HepG2 (cell line): ENCODE data around the gene NSF. TPM values are rescaled to one million over a fixed set of nuclear protein-coding genes. Genes with fewer than 3 reads are reported as not detected.

Experiments
- ARID5B ChIP-seq: IDR thresholded peaks from 2 replicates; pipeline ENCODE4 v1.4.0; 2020; ENCODE audit warnings: mild to moderate bottlenecking, missing genetic modification reagents
- BRD4 ChIP-seq: sonication (generic); formaldehyde crosslinking; IDR thresholded peaks from 2 replicates; pipeline ENCODE4 v1.4.0; 2020; ENCODE audit warnings: missing genetic modification reagents
- ELF4 ChIP-seq: sonication (generic); formaldehyde crosslinking; IDR thresholded peaks from 2 replicates; pipeline ENCODE4 v1.5.0; 2020; ENCODE audit warnings: missing genetic modification reagents, mild to moderate bottlenecking, moderate library complexity, borderline replicate concordance
- EZH2 ChIP-seq: conservative IDR thresholded peaks from 2 replicates; pipeline ENCODE4 v1.6.1; 2012; ENCODE audit warnings: mild to moderate bottlenecking, low read depth, low read length, moderate library complexity
- FOXK1 ChIP-seq: sonication (generic); formaldehyde crosslinking; IDR thresholded peaks from 2 replicates; pipeline ENCODE4 v1.4.0; 2020; ENCODE audit warnings: low read depth, missing genetic modification reagents, borderline replicate concordance
- GMEB2 ChIP-seq: IDR thresholded peaks from 2 replicates; pipeline ENCODE4 v1.6.1; 2016; ENCODE audit warnings: missing biosample characterization, missing genetic modification reagents, low read depth
- MAFG ChIP-seq: sonication (generic); formaldehyde crosslinking; IDR thresholded peaks from 2 replicates; pipeline ENCODE4 v1.5.1; 2020; ENCODE audit warnings: mild to moderate bottlenecking, missing genetic modification reagents
- NCOR1 ChIP-seq: fragments of 200-600 bp; sonication (generic); IDR thresholded peaks from 2 replicates; pipeline ENCODE4 v1.7.0; 2017; ENCODE audit warnings: antibody characterized with exemption, low read length, borderline replicate concordance
- NONO ChIP-seq, 2 experiments: fragments of 450-650 bp in 1 of 2; sonication (generic) in 1 of 2; formaldehyde crosslinking in 1 of 2; IDR thresholded peaks in 1 of 2; conservative IDR thresholded peaks in 1 of 2; 2 replicates each; pipeline versions ENCODE4 v1.6.1 to v1.8.0; 2017 to 2022; ENCODE audit warnings: mild to moderate bottlenecking in 1 of 2, missing genetic modification reagents in 1 of 2, moderate library complexity in 1 of 2
- NPAS2 ChIP-seq: sonication (generic); formaldehyde crosslinking; IDR thresholded peaks from 2 replicates; pipeline ENCODE4 v1.8.0; 2022; ENCODE audit warnings: mild to moderate bottlenecking, missing genetic modification reagents, borderline replicate concordance
- PAWR ChIP-seq: sonication (generic); formaldehyde crosslinking; IDR thresholded peaks from 2 replicates; pipeline ENCODE4 v1.4.0; 2020; ENCODE audit warnings: missing genetic modification reagents, mild to moderate bottlenecking, borderline replicate concordance
- RBFOX2 ChIP-seq: fragments of 200-400 bp; formaldehyde crosslinking; IDR thresholded peaks from 2 replicates; pipeline ENCODE4 v1.6.1; 2017; ENCODE audit warnings: low read depth, mild to moderate bottlenecking, low read length
- SIX4 ChIP-seq: sonication (generic); formaldehyde crosslinking; IDR thresholded peaks from 2 replicates; pipeline ENCODE4 v1.4.0; 2020; ENCODE audit warnings: missing genetic modification reagents
- SNRNP70 ChIP-seq: fragments of 200-400 bp; formaldehyde crosslinking; IDR thresholded peaks from 2 replicates; pipeline ENCODE4 v1.6.1; 2017; ENCODE audit warnings: mild to moderate bottlenecking, low read depth, low read length, moderate library complexity
- TMF1 ChIP-seq: sonication (generic); formaldehyde crosslinking; IDR thresholded peaks from 2 replicates; pipeline ENCODE4 v1.8.1; 2022; ENCODE audit warnings: low read depth, missing genetic modification reagents
- TP53 ChIP-seq: sonication (generic); formaldehyde crosslinking; conservative IDR thresholded peaks from 2 replicates; pipeline ENCODE4 v1.4.0; 2020; ENCODE audit warnings: missing genetic modification reagents
- ZC3H13 ChIP-seq: sonication (generic); formaldehyde crosslinking; IDR thresholded peaks from 2 replicates; pipeline ENCODE4 v1.8.1; 2023; ENCODE audit warnings: mild to moderate bottlenecking, missing genetic modification reagents, moderate library complexity
- ZKSCAN1 ChIP-seq: fragments of 150-350 bp; IDR thresholded peaks from 2 replicates; pipeline ENCODE4 v1.6.1; 2014; ENCODE audit warnings: low read length
- ZNF441 ChIP-seq: sonication (generic); formaldehyde crosslinking; IDR thresholded peaks from 2 replicates; pipeline ENCODE4 v1.7.0; 2021; ENCODE audit warnings: missing genetic modification reagents, borderline replicate concordance
- ZNF496 ChIP-seq: sonication (generic); formaldehyde crosslinking; IDR thresholded peaks from 2 replicates; pipeline ENCODE4 v1.8.1; 2023; ENCODE audit warnings: mild to moderate bottlenecking, moderate library complexity, missing genetic modification reagents; ENCODE audit not compliant: insufficient replicate concordance
- ZNF775 ChIP-seq: sonication (generic); formaldehyde crosslinking; IDR thresholded peaks from 2 replicates; pipeline ENCODE4 v1.4.0; 2020; ENCODE audit warnings: missing genetic modification reagents, mild to moderate bottlenecking, moderate library complexity, borderline replicate concordance
- polyA plus RNA-seq, 8 experiments: library from polyadenylated mRNA; depleted of rRNA in 3 of 8; stranded (reverse) in 7 of 8; unstranded in 1 of 8; fragments of >200 nt; fragmentation: Illumina TruSeq in 4 of 8; extraction: Trizol in 4 of 8; gene quantifications; 2 replicates each; pipeline versions ENCODE4 v1.2.1 to v1.2.3, GENCODE V29; 2011 to 2016; ENCODE audit warnings: low read depth in 4 of 8, missing spikeins in 1 of 8, mixed read lengths in 1 of 8; ENCODE audit not compliant: insufficient read depth in 1 of 8
- total RNA-seq, 5 experiments: library from RNA; depleted of rRNA; stranded (reverse); fragments of >200 nt; fragmentation: Illumina TruSeq; extraction: Trizol; gene quantifications; 2 replicates each; pipeline ENCODE4 v1.2.3, GENCODE V29; 2016; ENCODE audit warnings: low read depth in 1 of 5
- TF ChIP-seq, protein P1 (sequence below): sonication (generic); formaldehyde crosslinking; conservative IDR thresholded peaks from 2 replicates; pipeline ENCODE4 v1.5.0; 2020; ENCODE audit warnings: missing genetic modification reagents

NSF gene
- total and polyA plus RNA-seq, 2 of the 13 experiments (the other 11 are each of a cell fraction or from before 2014, with no cell fraction given) = 21.9 to 37.8 TPM

- TF ChIP-seq ARID5B (CRISPR knock-in tag) (no peak), ZKSCAN1 (no peak), TP53 (CRISPR knock-in tag) (no peak), RBFOX2 (no peak), ZNF496 (CRISPR knock-in tag) (no peak), SNRNP70 (no peak), NPAS2 (CRISPR knock-in tag) (no peak), ZNF775 (0 out of 2 replicates have a peak, but pooled peaks have one; percentile 48), BRD4 (no peak), SIX4 (CRISPR knock-in tag) (no peak), NCOR1 (no peak), MAFG (CRISPR knock-in tag) (no peak), GMEB2 (CRISPR knock-in tag) (no peak), EZH2 (no peak), FOXK1 (CRISPR knock-in tag) (no peak), TMF1 (CRISPR knock-in tag) (no peak), PAWR (CRISPR knock-in tag) (peak; percentile 82; the same call in 1 of the 2 replicates), ELF4 (CRISPR knock-in tag) (no peak), ZNF441 (CRISPR knock-in tag) (no peak; the same call in 1 of the 2 replicates), NONO (IDR thresholded peaks at IDR 0.05) (no peak), NONO (CRISPR knock-in tag; conservative IDR thresholded peaks at IDR 0.05) (no peak), ZC3H13 (CRISPR knock-in tag) (no peak)
- TF ChIP-seq, protein P1, sequence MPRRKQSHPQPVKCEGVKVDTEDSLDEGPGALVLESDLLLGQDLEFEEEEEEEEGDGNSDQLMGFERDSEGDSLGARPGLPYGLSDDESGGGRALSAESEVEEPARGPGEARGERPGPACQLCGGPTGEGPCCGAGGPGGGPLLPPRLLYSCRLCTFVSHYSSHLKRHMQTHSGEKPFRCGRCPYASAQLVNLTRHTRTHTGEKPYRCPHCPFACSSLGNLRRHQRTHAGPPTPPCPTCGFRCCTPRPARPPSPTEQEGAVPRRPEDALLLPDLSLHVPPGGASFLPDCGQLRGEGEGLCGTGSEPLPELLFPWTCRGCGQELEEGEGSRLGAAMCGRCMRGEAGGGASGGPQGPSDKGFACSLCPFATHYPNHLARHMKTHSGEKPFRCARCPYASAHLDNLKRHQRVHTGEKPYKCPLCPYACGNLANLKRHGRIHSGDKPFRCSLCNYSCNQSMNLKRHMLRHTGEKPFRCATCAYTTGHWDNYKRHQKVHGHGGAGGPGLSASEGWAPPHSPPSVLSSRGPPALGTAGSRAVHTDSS (CRISPR knock-in tag) = no peak
Observed at GRCh38 chr17:46770439-46770817, 180.0 kb downstream of the NSF start (continued).
